ENCODE results near the gene RSPO1. TPM values are rescaled to one million over a fixed set of nuclear protein-coding genes. Genes with fewer than 3 reads are reported as not detected.
A peak's percentile ranks its signal among the peaks of the same experiment; 100 is the strongest.

Gene RSPO1
- total and polyA plus RNA-seq, 2 of the 13 experiments (the other 11 are each of a cell fraction or from before 2014, with no cell fraction given): not detected

DNA sequence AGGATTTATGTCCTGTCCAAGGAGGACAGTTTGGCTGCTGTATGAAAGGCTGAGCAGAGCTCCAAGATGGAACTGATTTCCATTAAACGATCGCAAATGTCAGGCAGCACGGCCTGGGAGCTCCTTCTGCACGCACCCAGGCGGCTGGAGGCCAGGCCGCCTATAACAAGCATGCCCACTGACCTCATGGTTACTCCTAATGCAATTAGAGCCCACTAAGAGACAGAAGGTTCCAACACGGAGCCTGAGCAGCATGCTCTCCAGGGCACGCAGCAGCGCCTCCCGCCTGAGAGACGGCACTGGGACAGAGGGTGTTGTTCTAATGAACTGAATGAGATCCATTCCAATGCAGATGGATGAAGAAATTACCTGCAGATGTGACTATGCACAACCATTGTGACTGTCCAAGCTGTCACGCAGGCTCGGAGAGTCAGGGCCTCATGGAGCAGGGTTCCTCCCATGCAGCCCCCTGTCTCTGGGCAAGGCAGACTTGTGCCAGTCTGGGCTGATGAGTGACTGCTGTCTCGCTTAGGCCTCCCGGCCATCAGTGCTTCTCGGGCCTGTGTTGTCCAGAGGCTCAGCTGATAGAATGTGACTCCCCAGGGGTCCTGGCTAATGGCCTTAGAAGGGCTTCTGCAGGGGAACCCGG is 32.5 kb upstream of the RSPO1 start (continued):
- no peak for TF ChIP-seq HMGXB3 (CRISPR knock-in tag; IDR thresholded peaks at IDR 0.05; ENCODE audit: borderline replicate concordance)

GRCh38 chr1:37666241-37666867 is 31.7 kb upstream of the RSPO1 start:
- peaks cover 0 to 55% of the 10 kb centered on the region in 2 experiments; a peak in 3 of 5 replicates for H3K27me3 ChIP-seq (ENCODE audit: control insufficient read depth in 1 of 2, insufficient read depth in 2 of 2, low read length in 2 of 2)
- intact Hi-C loops (cut with micrococcal nuclease; ENCODE audit: unreplicated experiment): no loop called here
- H3K4me1 ChIP-seq (ENCODE audit: insufficient read depth, low read length): no peaks in the 10 kb centered on the region
- H3K79me2 ChIP-seq (ENCODE audit: insufficient read depth, low read length): no peaks in the 10 kb centered on the region
- FAIRE-seq (no peak), DNase-seq (ENCODE audit: low spot score) (no peak), ATAC-seq (no peak)
- no peaks in the 10 kb centered on the region for H3K9me3 ChIP-seq (ENCODE audit: low read length)
- ChIA-PET POLR2A (no interaction called here), CTCF (ENCODE audit: low intra/inter-chr PET ratio, low total read pairs) (no interaction called here)
- in situ Hi-C loops (cut with HindIII; ENCODE audit: extremely low pct_ligation_motif_present, low pct_unique_long_range_greater_than_20kb): no loop called here
- WGBS (ENCODE audit: low lambda C conversion rate): 46% methylated on average over 11 of the region's 11 CpGs
- no peak overlapping the region for H3K27ac ChIP-seq (ENCODE audit: extremely low read length, insufficient read depth, low read length)
- H2AFZ ChIP-seq (ENCODE audit: low read length): no peak overlapping the region
- H4K20me1 ChIP-seq (ENCODE audit: insufficient read depth, low read length): no peaks in the 10 kb centered on the region
- no peaks in the 10 kb centered on the region for H3K36me3 ChIP-seq (replicated peaks in 1 of 2; ENCODE audit: control insufficient read depth in 1 of 2, insufficient read depth in 2 of 2, low read length in 2 of 2)
- no peak overlapping the region for H3K9ac ChIP-seq (ENCODE audit: insufficient read depth, low read depth, low read length)
- TF ChIP-seq ATF7 (IDR thresholded peaks at IDR 0.05) (peak; percentile 24; the same call in 1 of the 2 replicates), ATF7 (CRISPR knock-in tag; IDR thresholded peaks at IDR 0.05) (no peak), ZNF768 (CRISPR knock-in tag; IDR thresholded peaks at IDR 0.05) (peak; percentile 69)
- TF ChIP-seq, protein P1, sequence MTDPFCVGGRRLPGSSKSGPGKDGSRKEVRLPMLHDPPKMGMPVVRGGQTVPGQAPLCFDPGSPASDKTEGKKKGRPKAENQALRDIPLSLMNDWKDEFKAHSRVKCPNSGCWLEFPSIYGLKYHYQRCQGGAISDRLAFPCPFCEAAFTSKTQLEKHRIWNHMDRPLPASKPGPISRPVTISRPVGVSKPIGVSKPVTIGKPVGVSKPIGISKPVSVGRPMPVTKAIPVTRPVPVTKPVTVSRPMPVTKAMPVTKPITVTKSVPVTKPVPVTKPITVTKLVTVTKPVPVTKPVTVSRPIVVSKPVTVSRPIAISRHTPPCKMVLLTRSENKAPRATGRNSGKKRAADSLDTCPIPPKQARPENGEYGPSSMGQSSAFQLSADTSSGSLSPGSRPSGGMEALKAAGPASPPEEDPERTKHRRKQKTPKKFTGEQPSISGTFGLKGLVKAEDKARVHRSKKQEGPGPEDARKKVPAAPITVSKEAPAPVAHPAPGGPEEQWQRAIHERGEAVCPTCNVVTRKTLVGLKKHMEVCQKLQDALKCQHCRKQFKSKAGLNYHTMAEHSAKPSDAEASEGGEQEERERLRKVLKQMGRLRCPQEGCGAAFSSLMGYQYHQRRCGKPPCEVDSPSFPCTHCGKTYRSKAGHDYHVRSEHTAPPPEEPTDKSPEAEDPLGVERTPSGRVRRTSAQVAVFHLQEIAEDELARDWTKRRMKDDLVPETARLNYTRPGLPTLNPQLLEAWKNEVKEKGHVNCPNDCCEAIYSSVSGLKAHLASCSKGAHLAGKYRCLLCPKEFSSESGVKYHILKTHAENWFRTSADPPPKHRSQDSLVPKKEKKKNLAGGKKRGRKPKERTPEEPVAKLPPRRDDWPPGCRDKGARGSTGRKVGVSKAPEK (CRISPR knock-in tag; IDR thresholded peaks at IDR 0.05; ENCODE audit: borderline replicate concordance): no peak
- no peak overlapping the region for H3K4me2 ChIP-seq (ENCODE audit: low read depth, low read length)
- no TSS peak for BruUV-seq (replicated peaks)
- H3K4me3 ChIP-seq (replicated peaks in 1 of 3; ENCODE audit: insufficient read depth in 1 of 3, low read depth in 2 of 3, low read length in 3 of 3): no peak overlapping the region
